ENCODE results near the gene ATG4D.
"Not testable (repeated sequence)": the region's sequence is repeated elsewhere in the genome, so short reads cannot be mapped to it uniquely, and the experiment has no call there.

ATG4D gene

GRCh38 chr19:10519421-10519820 is 24.3 kb upstream of the ATG4D start:
- DNase-seq (ENCODE audit: low read depth in 3 of 3) = no peak

- DNase-seq (ENCODE audit: low read depth in 3 of 3) = no peak
Measured at GRCh38 chr19:10520652-10521318, 22.9 kb upstream of the ATG4D start.

GRCh38 chr19:10521461-10522171 is 22.1 kb upstream of the ATG4D start:
- DNase-seq (ENCODE audit: low read depth in 3 of 3) = no peak

GRCh38 chr19:10523135-10523636 is 20.5 kb upstream of the ATG4D start:
- no peak for DNase-seq (ENCODE audit: low read depth in 3 of 3)

- DNase-seq (ENCODE audit: low read depth in 3 of 3) = no peak
Measured at GRCh38 chr19:10525636-10526035, 18.1 kb upstream of the ATG4D start.

GRCh38 chr19:10526887-10527286 is 16.8 kb upstream of the ATG4D start:
- not testable (repeated sequence) for DNase-seq (ENCODE audit: low read depth in 3 of 3)

GRCh38 chr19:10532457-10532856 is 11.2 kb upstream of the ATG4D start:
- no peak for DNase-seq (ENCODE audit: low read depth in 3 of 3)

- DNase-seq (ENCODE audit: low read depth in 3 of 3) = no peak
Measured at GRCh38 chr19:10533646-10534386, 9.9 kb upstream of the ATG4D start.

GRCh38 chr19:10535613-10536012 is 8.1 kb upstream of the ATG4D start:
- no peak for DNase-seq (ENCODE audit: low read depth in 3 of 3)

- DNase-seq (ENCODE audit: low read depth in 3 of 3) = no peak
Measured at GRCh38 chr19:10537668-10538067, 6.0 kb upstream of the ATG4D start.

GRCh38 chr19:10538204-10538983 is 5.3 kb upstream of the ATG4D start:
- no peak for DNase-seq (ENCODE audit: low read depth in 3 of 3)

GRCh38 chr19:10539016-10539415 is 4.7 kb upstream of the ATG4D start:
- DNase-seq (ENCODE audit: low read depth in 3 of 3) = not testable (repeated sequence)

GRCh38 chr19:10543059-10543419 is 665 bp upstream of the ATG4D start:
- no peak for DNase-seq (ENCODE audit: low read depth in 3 of 3)

GRCh38 chr19:10544242-10544752 is 593 bp downstream of the ATG4D start:
- DNase-seq (ENCODE audit: low read depth in 3 of 3) = no peak

- no peak for DNase-seq (ENCODE audit: low read depth in 3 of 3)
Measured at GRCh38 chr19:10544753-10545251, 1.1 kb downstream of the ATG4D start.

GRCh38 chr19:10546817-10547216 is 3.1 kb downstream of the ATG4D start:
- no peak for DNase-seq (ENCODE audit: low read depth in 3 of 3)

- DNase-seq (ENCODE audit: low read depth in 3 of 3) = no peak
Measured at GRCh38 chr19:10548746-10549276, 5.1 kb downstream of the ATG4D start.

GRCh38 chr19:10549733-10550132 is 6.0 kb downstream of the ATG4D start:
- DNase-seq (ENCODE audit: low read depth in 3 of 3) = no peak

- no peak for DNase-seq (ENCODE audit: low read depth in 3 of 3)
Measured at GRCh38 chr19:10550336-10550735, 6.6 kb downstream of the ATG4D start.

GRCh38 chr19:10551006-10551405 is 7.3 kb downstream of the ATG4D start:
- not testable (repeated sequence) for DNase-seq (ENCODE audit: low read depth in 3 of 3)

- DNase-seq (ENCODE audit: low read depth in 3 of 3) = peak in 1 of 3 experiments; percentile 39
Measured at GRCh38 chr19:10551698-10552301, 8.1 kb downstream of the ATG4D start.

Data from stimulated activated CD4-positive, alpha-beta T cell treated with anti-CD3 and anti-CD28 coated beads, TNF-alpha, amount 100 ng/mL, for 24 hours (primary cell).